ENCODE measurements around the gene USH1G. TPM values are rescaled to one million over a fixed set of nuclear protein-coding genes. Genes with fewer than 3 reads are reported as not detected.

Gene USH1G
- total and polyA plus RNA-seq, 2 of the 13 experiments (the other 11 are each of a cell fraction or from before 2014, with no cell fraction given): 0.04 TPM; not detected in 1

DNA sequence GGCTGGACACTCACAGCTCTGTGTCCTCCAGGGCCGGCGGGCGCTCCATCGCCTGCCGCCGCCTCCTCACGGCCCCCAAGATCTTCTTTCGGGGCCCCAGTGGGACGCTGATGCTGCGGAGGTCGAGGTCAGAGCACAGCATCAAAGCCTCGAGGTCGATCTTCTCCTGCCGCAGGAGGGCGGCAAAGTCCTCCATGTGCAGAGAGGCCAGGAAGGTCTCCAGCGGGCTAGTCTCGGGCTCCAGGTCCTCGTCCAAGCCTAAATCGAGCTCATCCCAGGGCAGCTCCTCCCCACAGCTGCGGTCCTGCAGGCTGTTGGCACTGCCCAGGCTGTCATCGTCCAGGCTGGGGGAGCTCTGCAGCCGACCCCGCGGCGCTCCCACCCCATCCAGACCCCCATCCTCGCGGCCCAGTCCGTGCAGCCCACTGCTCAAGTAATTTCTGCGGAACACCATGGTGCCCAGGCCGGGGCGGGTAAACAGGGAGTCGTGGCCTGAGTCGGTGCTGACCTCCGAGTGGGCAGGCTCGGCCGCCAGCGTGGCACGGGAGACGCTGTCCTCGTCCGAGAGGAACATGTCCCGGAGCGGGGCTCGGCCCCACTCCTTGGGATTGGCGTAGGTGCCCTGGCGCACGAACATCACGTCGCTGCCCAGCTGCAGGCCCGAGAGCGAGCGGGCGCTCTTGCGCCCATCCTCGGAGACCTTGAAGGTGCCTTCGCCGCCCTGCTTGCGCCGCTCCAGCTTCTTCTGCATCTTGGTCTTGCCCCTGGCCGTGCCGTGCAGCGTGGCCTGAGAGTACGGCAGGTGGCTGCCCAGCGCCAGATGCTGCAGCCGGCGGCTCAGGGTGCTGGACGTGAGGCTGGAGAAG, 3.4 kb downstream of the USH1G start:
- no peaks in the 10 kb centered on the region for H4K20me1 ChIP-seq (ENCODE audit: insufficient read depth, low read length)
- H3K4me1 ChIP-seq (ENCODE audit: insufficient read depth, low read length): peaks cover 31% of the 10 kb centered on the region
- DNase-seq (ENCODE audit: low spot score) (peak; percentile 64), ATAC-seq (peak; percentile 65), FAIRE-seq (peak; percentile 58)
- H3K9me3 ChIP-seq (ENCODE audit: low read length): no peaks in the 10 kb centered on the region
- ChIA-PET CTCF (ENCODE audit: low intra/inter-chr PET ratio, low total read pairs) (interaction anchor here (2.3 kb wide), 1 partner anchor 38 kb away, joined by 9 read pairs; no protein-coding TSS in a partner anchor), POLR2A (interaction anchor here (1.2 kb wide), 1 partner anchor 46 kb away, joined by 4 read pairs; the partner anchor contains the start of gene FDXR)
- no peak overlapping the region for H3K27ac ChIP-seq (ENCODE audit: extremely low read length, insufficient read depth, low read length)
- H2AFZ ChIP-seq (ENCODE audit: low read length): no peak overlapping the region
- intact Hi-C loops (cut with micrococcal nuclease; ENCODE audit: unreplicated experiment): no loop called here
- no TSS peak for BruUV-seq (replicated peaks)
- 35% methylated on average over 29 of the region's 67 CpGs for WGBS (ENCODE audit: low lambda C conversion rate)
- H3K27me3 ChIP-seq (ENCODE audit: control insufficient read depth in 1 of 2, insufficient read depth in 2 of 2, low read length in 2 of 2): peaks cover 17 to 73% of the 10 kb centered on the region in 2 experiments
- no peaks in the 10 kb centered on the region for H3K36me3 ChIP-seq (replicated peaks in 1 of 2; ENCODE audit: control insufficient read depth in 1 of 2, insufficient read depth in 2 of 2, low read length in 2 of 2)
- H3K4me3 ChIP-seq (replicated peaks in 1 of 3; ENCODE audit: insufficient read depth in 1 of 3, low read depth in 2 of 3, low read length in 3 of 3): no peak overlapping the region
- in situ Hi-C loops (cut with HindIII; ENCODE audit: extremely low pct_ligation_motif_present, low pct_unique_long_range_greater_than_20kb): loop anchor here (5.0 kb wide), 2 partner anchors 38 to 88 kb away; no protein-coding TSS in a partner anchor
- H3K4me2 ChIP-seq (ENCODE audit: low read depth, low read length): no peak overlapping the region
- H3K9ac ChIP-seq (ENCODE audit: insufficient read depth, low read depth, low read length): no peak overlapping the region
- H3K79me2 ChIP-seq (ENCODE audit: insufficient read depth, low read length): no peaks in the 10 kb centered on the region
- TF ChIP-seq HMG20A (CRISPR knock-in tag; IDR thresholded peaks at IDR 0.05; ENCODE audit: borderline replicate concordance) (no peak), SMC3 (IDR thresholded peaks at IDR 0.05; ENCODE audit: low read length) (peak; percentile 20; the same call in 1 of the 2 replicates), RAD51 (IDR thresholded peaks at IDR 0.05; ENCODE audit: borderline replicate concordance) (no peak), ZFP1 (CRISPR knock-in tag; IDR thresholded peaks at IDR 0.05) (no peak), MAFF (IDR thresholded peaks at IDR 0.05; ENCODE audit: low read depth, low read length) (no peak), ZNF235 (CRISPR knock-in tag; IDR thresholded peaks at IDR 0.05; ENCODE audit: borderline replicate concordance) (peak; percentile 49; the same call in 1 of the 2 replicates), CEBPG (CRISPR knock-in tag; IDR thresholded peaks at IDR 0.05) (no peak), ZNF354B (CRISPR knock-in tag; IDR thresholded peaks at IDR 0.05) (no peak), ZBTB8A (CRISPR knock-in tag; IDR thresholded peaks at IDR 0.05; ENCODE audit: borderline replicate concordance, low read depth) (no peak), ZNF451 (CRISPR knock-in tag; IDR thresholded peaks at IDR 0.05) (peak; percentile 44; the same call in 1 of the 2 replicates), CCDC6 (CRISPR knock-in tag; IDR thresholded peaks at IDR 0.05) (no peak), KDM2A (CRISPR knock-in tag; IDR thresholded peaks at IDR 0.05; ENCODE audit: borderline replicate concordance, low read depth) (peak; percentile 54; the same call in 1 of the 2 replicates), ZBTB20 (CRISPR knock-in tag; IDR thresholded peaks at IDR 0.05; ENCODE audit: borderline replicate concordance, low read depth) (no peak), RAD21 (CRISPR knock-in tag; IDR thresholded peaks at IDR 0.05) (peak; percentile 82)
- TF ChIP-seq, protein P1, sequence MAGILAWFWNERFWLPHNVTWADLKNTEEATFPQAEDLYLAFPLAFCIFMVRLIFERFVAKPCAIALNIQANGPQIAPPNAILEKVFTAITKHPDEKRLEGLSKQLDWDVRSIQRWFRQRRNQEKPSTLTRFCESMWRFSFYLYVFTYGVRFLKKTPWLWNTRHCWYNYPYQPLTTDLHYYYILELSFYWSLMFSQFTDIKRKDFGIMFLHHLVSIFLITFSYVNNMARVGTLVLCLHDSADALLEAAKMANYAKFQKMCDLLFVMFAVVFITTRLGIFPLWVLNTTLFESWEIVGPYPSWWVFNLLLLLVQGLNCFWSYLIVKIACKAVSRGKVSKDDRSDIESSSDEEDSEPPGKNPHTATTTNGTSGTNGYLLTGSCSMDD (CRISPR knock-in tag; IDR thresholded peaks at IDR 0.05): peak; percentile 17; the same call in 1 of the 2 replicates
- TF ChIP-seq, protein P2, sequence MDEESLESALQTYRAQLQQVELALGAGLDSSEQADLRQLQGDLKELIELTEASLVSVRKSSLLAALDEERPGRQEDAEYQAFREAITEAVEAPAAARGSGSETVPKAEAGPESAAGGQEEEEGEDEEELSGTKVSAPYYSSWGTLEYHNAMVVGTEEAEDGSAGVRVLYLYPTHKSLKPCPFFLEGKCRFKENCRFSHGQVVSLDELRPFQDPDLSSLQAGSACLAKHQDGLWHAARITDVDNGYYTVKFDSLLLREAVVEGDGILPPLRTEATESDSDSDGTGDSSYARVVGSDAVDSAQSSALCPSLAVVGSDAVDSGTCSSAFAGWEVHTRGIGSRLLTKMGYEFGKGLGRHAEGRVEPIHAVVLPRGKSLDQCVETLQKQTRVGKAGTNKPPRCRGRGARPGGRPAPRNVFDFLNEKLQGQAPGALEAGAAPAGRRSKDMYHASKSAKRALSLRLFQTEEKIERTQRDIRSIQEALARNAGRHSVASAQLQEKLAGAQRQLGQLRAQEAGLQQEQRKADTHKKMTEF (CRISPR knock-in tag; IDR thresholded peaks at IDR 0.05): no peak
- TF ChIP-seq, protein P3, sequence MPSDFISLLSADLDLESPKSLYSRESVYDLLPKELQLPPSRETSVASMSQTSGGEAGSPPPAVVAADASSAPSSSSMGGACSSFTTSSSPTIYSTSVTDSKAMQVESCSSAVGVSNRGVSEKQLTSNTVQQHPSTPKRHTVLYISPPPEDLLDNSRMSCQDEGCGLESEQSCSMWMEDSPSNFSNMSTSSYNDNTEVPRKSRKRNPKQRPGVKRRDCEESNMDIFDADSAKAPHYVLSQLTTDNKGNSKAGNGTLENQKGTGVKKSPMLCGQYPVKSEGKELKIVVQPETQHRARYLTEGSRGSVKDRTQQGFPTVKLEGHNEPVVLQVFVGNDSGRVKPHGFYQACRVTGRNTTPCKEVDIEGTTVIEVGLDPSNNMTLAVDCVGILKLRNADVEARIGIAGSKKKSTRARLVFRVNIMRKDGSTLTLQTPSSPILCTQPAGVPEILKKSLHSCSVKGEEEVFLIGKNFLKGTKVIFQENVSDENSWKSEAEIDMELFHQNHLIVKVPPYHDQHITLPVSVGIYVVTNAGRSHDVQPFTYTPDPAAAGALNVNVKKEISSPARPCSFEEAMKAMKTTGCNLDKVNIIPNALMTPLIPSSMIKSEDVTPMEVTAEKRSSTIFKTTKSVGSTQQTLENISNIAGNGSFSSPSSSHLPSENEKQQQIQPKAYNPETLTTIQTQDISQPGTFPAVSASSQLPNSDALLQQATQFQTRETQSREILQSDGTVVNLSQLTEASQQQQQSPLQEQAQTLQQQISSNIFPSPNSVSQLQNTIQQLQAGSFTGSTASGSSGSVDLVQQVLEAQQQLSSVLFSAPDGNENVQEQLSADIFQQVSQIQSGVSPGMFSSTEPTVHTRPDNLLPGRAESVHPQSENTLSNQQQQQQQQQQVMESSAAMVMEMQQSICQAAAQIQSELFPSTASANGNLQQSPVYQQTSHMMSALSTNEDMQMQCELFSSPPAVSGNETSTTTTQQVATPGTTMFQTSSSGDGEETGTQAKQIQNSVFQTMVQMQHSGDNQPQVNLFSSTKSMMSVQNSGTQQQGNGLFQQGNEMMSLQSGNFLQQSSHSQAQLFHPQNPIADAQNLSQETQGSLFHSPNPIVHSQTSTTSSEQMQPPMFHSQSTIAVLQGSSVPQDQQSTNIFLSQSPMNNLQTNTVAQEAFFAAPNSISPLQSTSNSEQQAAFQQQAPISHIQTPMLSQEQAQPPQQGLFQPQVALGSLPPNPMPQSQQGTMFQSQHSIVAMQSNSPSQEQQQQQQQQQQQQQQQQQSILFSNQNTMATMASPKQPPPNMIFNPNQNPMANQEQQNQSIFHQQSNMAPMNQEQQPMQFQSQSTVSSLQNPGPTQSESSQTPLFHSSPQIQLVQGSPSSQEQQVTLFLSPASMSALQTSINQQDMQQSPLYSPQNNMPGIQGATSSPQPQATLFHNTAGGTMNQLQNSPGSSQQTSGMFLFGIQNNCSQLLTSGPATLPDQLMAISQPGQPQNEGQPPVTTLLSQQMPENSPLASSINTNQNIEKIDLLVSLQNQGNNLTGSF (CRISPR knock-in tag; IDR thresholded peaks at IDR 0.05): 0 out of 2 replicates have a peak, but pooled peaks have one; percentile 37

All from HepG2 (cell line).